IPS-20b (cell line): Measurements from ENCODE around the gene AKAP7.
"Not testable (repeated sequence)": the region's sequence is repeated elsewhere in the genome, so short reads cannot be mapped to it uniquely, and the experiment has no call there.

Experiments
- H3K27ac ChIP-seq: one replicate; pipeline ENCODE4 v1.5.1; 2013; ENCODE audit warnings: low read length
- H3K27me3 ChIP-seq: 2 replicates; pipeline ENCODE4 v1.6.1; 2013; ENCODE audit warnings: mild to moderate bottlenecking, low read length, inconsistent platforms; ENCODE audit not compliant: insufficient read depth
- H3K36me3 ChIP-seq: 2 replicates; pipeline ENCODE4 v1.6.1; 2013; ENCODE audit warnings: low read depth, mild to moderate bottlenecking, inconsistent platforms, low read length, moderate library complexity; ENCODE audit not compliant: insufficient read depth
- H3K4me1 ChIP-seq: 2 replicates; pipeline ENCODE4 v1.6.1; 2013; ENCODE audit warnings: mild to moderate bottlenecking, control low read depth, inconsistent platforms, low read length, moderate library complexity; ENCODE audit not compliant: insufficient read depth
- H3K4me3 ChIP-seq: 2 replicates; pipeline ENCODE4 v1.5.1; 2013; ENCODE audit warnings: mild to moderate bottlenecking, low read length, inconsistent platforms
- H3K9ac ChIP-seq: 2 replicates; pipeline ENCODE4 v1.6.1; 2013; ENCODE audit warnings: low read depth, mild to moderate bottlenecking, inconsistent platforms, low read length, moderate library complexity
- H3K9me3 ChIP-seq: 2 replicates; pipeline ENCODE4 v1.6.1; 2013; ENCODE audit warnings: mild to moderate bottlenecking, low read depth, low read length, inconsistent platforms; ENCODE audit not compliant: insufficient read depth

Gene AKAP7

DNA sequence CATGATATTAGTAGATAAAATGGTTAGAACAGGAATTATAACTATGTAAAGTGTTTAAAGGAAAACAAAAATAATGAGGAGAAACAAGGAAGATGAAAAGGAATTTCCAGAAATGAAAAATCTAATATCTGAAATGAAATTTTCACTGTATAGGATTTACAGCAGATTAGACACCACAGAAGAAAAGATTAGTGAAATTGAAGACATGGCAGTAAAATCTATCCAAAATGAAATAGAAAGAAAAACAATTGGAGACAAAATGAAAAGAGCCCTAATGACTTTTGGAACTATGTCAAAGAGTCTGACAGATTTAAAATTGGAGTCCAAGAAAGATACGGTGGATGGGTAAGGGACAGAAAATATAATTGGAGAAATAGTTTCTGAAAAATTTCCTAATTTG is 174.2 kb downstream of the AKAP7 start:
- Histone ChIP-seq H3K4me3 (no peak overlapping the region), H3K4me1 (0 out of 2 replicates have a peak, but pooled peaks cover 2% of the 10 kb centered on the region), H3K27me3 (no peaks in the 10 kb centered on the region), H3K36me3 (no peaks in the 10 kb centered on the region), H3K9ac (no peak overlapping the region), H3K9me3 (peaks cover 14% of the 10 kb centered on the region), H3K27ac (no peak overlapping the region)

DNA sequence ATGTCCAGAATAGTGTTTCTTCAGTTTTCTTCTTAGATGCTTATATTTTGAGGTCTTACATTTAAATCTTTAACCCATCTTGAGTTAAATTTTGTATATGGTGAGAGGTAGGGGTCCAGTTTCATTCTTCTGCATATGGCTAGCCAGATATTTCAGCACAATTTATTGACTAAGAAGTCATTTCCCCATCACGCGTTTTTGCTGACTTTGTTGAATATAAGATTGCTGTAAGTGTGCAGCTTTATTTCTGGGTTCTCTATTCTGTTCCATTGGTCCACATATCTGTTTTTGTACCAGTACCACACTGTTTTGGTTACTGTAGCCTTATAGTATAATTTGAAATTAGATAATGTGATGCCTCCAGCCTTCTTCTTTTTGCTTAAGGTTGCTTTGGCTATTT is 179.6 kb downstream of the AKAP7 start:
- no peak overlapping the region for H3K4me3 ChIP-seq
- no peak overlapping the region for H3K9ac ChIP-seq
- H3K27me3 ChIP-seq = no peaks in the 10 kb centered on the region
- H3K36me3 ChIP-seq = no peaks in the 10 kb centered on the region
- peaks cover 11% of the 10 kb centered on the region for H3K9me3 ChIP-seq
- no peaks in the 10 kb centered on the region for H3K4me1 ChIP-seq
- H3K27ac ChIP-seq = no peak overlapping the region

DNA sequence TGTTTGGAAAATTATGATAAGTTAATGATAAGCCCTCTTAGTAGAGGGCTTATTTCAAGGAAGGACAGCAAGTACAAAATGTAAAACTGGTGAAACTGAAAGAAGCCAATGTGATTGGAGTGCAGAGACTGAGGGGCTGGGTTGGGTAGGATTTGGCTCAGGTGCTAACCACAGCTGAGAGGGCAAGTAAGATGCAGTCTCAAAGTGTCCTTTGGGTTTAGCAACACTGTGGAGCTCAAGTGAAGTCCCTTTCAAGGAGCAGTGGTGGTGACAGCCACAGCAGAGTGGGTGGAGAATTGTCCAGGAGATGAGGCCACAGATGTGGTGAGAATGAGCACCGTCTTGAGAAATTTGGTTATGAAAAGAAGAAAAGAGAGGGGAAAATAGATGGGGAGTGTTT is 181.4 kb downstream of the AKAP7 start:
- Histone ChIP-seq H3K9ac (no peak overlapping the region), H3K4me3 (no peak overlapping the region), H3K27me3 (no peaks in the 10 kb centered on the region), H3K27ac (no peak overlapping the region), H3K36me3 (no peaks in the 10 kb centered on the region), H3K4me1 (peaks cover 2% of the 10 kb centered on the region; the same call in 1 of the 2 replicates), H3K9me3 (peaks cover 9% of the 10 kb centered on the region; the same call in 1 of the 2 replicates)

DNA sequence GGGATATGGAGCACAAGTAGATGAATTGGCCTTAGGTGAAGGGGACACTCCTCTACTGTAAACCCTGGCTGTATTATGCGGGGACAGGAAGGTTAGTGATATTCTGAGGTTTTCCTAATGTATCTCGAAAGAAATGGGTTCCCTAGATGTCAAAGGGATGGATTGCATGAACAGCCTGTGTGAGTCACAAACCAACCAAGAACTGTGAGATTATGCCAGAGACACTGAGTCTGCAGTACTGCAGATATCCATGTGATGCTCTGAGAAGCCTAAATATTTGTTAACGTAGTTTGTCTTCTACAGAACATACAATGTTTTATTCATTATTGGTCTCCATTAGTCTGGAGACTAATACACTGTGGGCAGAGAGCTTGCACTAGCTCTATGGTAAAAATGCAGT is 182.2 kb downstream of the AKAP7 start:
- H3K9ac ChIP-seq = no peak overlapping the region
- H3K9me3 ChIP-seq = peaks cover 9% of the 10 kb centered on the region; the same call in 1 of the 2 replicates
- H3K4me1 ChIP-seq = peaks cover 6% of the 10 kb centered on the region; the same call in 1 of the 2 replicates
- no peaks in the 10 kb centered on the region for H3K27me3 ChIP-seq
- no peak overlapping the region for H3K4me3 ChIP-seq
- H3K36me3 ChIP-seq = no peaks in the 10 kb centered on the region
- H3K27ac ChIP-seq = no peak overlapping the region

DNA sequence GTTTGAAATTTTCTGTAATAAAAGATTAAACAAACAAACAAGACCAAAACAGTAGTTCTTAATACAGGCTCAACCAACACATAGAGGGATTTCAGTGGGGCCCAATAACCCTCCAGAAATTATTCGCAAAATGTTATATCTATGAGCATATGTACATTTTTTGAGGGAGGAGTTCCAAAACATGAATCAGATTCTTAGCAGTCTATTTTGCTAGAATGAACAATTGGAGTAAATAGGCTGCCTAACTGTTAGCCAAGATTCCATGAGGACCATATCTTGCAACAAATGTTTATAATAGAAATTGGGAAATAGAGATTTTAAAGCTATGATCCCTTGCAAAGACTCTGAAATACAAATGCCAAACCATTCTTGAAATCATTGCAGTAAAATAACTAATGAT is 186.3 kb downstream of the AKAP7 start:
- Histone ChIP-seq H3K36me3 (no peaks in the 10 kb centered on the region; the same call in 1 of the 2 replicates), H3K9ac (peak overlapping the region; percentile 10; the same call in 1 of the 2 replicates), H3K27ac (peak overlapping the region; percentile 16), H3K9me3 (no peaks in the 10 kb centered on the region), H3K4me1 (peaks cover 12% of the 10 kb centered on the region; the same call in 1 of the 2 replicates), H3K27me3 (no peaks in the 10 kb centered on the region), H3K4me3 (0 out of 2 replicates have a peak overlapping the region, but pooled peaks have one; percentile 14)

DNA sequence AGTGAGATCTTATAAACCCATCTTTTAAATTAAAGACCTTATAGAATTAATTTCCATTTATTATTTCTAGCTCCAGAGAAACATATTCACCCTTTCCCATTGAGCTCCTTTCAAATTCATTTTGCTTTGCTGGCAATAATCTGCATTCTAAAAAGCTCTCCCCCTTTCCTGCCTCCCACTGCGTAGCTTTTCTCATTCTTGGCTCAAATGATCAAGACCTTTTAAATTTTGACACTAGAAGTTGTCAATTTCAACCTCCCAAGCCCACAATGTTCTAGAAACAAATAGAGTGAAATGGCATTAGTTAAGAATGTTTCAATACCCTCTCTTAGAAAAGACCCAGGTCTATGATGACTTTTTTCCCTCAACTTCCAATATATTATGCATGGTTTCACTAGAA is 186.9 kb downstream of the AKAP7 start:
- Histone ChIP-seq H3K27ac (peak overlapping the region; percentile 11), H3K4me3 (0 out of 2 replicates have a peak overlapping the region, but pooled peaks have one; percentile 14), H3K9ac (peak overlapping the region; percentile 49; the same call in 1 of the 2 replicates), H3K4me1 (peaks cover 12% of the 10 kb centered on the region; the same call in 1 of the 2 replicates), H3K9me3 (no peaks in the 10 kb centered on the region), H3K36me3 (no peaks in the 10 kb centered on the region; the same call in 1 of the 2 replicates), H3K27me3 (no peaks in the 10 kb centered on the region)

DNA sequence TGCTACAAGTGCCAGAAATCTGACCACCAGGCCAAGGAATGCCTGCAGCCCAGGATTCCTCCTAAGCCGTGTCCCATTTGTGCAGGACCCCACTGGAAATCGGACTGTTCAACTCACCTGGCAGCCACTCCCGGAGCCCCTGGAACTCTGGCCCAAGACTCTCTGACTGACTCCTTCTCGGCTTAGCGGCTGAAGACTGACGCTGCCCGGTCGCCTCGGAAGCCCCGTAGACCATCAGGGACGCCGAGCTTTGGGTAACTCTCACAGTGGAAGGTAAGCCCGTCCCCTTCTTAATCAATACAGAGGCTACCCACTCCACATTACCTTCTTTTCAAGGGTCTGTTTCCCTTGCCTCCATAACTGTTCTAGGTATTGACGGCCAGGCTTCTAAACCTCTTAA is 190.4 kb downstream of the AKAP7 start:
- H3K4me1 ChIP-seq = peaks cover 22% of the 10 kb centered on the region
- not testable (repeated sequence) for H3K27ac ChIP-seq, H3K36me3 ChIP-seq, H3K9ac ChIP-seq, H3K9me3 ChIP-seq, H3K27me3 ChIP-seq, H3K4me3 ChIP-seq

DNA sequence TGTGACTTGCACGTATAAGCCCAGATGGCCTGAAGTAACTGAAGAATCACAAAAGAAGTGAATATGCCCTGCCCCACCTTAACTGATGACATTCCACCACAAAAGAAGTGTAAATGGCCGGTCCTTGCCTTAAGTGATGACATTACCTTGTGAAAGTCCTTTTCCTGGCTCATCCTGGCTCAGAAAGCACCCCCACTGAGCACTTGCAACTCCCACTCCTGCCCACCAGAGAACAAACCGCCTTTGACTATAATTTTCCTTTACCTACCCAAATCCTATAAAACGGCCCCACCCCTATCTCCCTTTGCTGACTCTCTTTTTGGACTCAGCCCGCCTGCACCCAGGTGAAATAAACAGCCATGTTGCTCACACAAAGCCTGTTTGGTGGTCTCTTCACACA is 193.5 kb downstream of the AKAP7 start:
- H3K9ac ChIP-seq = peak overlapping the region; percentile 34; the same call in 1 of the 2 replicates
- H3K4me3 ChIP-seq, H3K9me3 ChIP-seq, H3K27me3 ChIP-seq: not testable (repeated sequence)
- H3K4me1 ChIP-seq = peaks cover 11% of the 10 kb centered on the region
- H3K36me3 ChIP-seq = peaks cover 24% of the 10 kb centered on the region; the same call in 1 of the 2 replicates
- peak overlapping the region; percentile 69 for H3K27ac ChIP-seq

DNA sequence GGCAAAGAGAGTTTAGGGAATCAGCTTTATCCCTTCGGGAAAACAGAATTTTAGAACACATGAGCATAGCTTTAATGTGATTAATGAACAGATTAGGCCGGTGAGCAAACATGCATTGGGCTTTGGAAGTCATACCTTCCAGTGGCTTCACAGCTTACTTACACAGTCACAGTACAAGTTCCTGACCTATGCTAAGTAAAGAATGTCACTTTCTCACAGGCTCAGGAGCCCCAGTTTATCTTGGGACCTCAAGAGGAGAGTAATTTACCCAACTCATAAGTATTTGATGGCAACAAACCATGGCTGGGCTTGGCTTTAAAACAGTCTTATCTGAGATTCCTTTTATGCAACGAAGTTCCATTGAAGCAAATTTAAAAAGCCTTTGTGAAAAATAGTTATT is 195.9 kb downstream of the AKAP7 start:
- no peak overlapping the region for H3K27ac ChIP-seq
- no peaks in the 10 kb centered on the region for H3K27me3 ChIP-seq
- peaks cover 11% of the 10 kb centered on the region for H3K4me1 ChIP-seq
- H3K4me3 ChIP-seq = no peak overlapping the region
- 0 out of 2 replicates have a peak overlapping the region, but pooled peaks have one; percentile 19 for H3K9ac ChIP-seq
- H3K9me3 ChIP-seq = no peaks in the 10 kb centered on the region
- peaks cover 24% of the 10 kb centered on the region; the same call in 1 of the 2 replicates for H3K36me3 ChIP-seq

DNA sequence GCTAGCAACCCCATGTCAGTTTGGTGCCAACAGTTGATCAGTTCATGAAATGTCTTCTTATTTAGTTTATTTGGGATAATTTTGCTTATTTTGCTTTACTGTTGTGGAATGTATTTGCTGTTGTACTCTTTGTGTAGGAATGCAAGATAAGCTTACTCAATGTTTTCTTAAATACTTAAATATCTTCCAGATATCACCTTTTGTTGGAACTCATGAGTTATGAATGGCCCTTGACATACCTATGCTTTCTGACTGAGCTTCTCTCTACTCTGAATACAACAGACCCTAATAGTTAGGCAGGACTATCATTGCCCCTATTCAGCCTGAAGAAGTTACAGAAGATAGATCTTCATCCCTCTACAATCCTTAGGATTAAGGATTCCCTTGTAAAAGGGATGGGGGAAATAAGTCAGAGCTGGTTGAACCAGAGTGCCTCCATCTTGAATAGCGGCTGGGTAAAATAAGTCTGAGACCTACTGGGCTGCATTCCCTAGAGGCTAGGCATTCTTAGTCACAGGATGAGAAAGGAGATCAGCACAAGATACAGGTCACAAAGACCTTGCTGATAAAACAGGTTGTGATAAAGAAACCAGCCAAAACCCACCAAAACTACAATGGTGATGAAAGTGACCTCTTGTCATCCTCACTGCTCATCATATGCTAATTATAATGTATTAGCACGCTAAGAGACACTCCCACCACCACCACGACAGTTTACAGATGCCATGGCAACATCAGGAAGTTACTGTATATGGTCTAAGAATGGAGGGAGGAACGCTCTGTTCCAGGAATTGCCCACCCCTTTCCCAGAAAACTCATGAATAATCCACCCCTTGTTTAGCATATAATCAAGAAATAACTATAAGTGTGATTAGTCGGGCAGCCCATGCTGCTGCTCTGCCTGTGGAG is 196.9 kb downstream of the AKAP7 start:
- Histone ChIP-seq H3K27me3 (no peaks in the 10 kb centered on the region), H3K4me3 (no peak overlapping the region), H3K9me3 (no peaks in the 10 kb centered on the region), H3K4me1 (peaks cover 11% of the 10 kb centered on the region), H3K36me3 (peaks cover 24% of the 10 kb centered on the region; the same call in 1 of the 2 replicates), H3K27ac (no peak overlapping the region), H3K9ac (no peak overlapping the region)
